Left lung (tissue), 10 donors: ENCODE data around the gene TMOD4. TPM values are rescaled to one million over a fixed set of nuclear protein-coding genes. Genes with fewer than 3 reads are reported as not detected.
"Not testable (repeated sequence)": the region's sequence is repeated elsewhere in the genome, so short reads cannot be mapped to it uniquely, and the experiment has no call there.

Source experiments
- ATAC-seq: fragments of 200-7000 bp; cut with Tn5 transposase; one replicate; pipeline ENCODE4 v1.9.1; 2020; ENCODE audit warnings: moderate library complexity
- DNase-seq, 4 donors: peaks; one replicate each; pipeline ENCODE4 v3.0.0-alpha.2; 2013 to 2020
- H3K27ac ChIP-seq, 2 donors: fragments of 200-600 bp; sonication (generic) in 1 of 2; one replicate each; pipeline versions ENCODE4 v1.5.0 to v1.8.0; 2020 to 2021
- H3K27me3 ChIP-seq, 2 donors: fragments of 200-600 bp; sonication (generic) in 1 of 2; one replicate each; pipeline versions ENCODE4 v1.5.0 to v1.8.0; 2020 to 2021
- H3K36me3 ChIP-seq, 2 donors: fragments of 200-600 bp; sonication (generic) in 1 of 2; one replicate each; pipeline versions ENCODE4 v1.5.0 to v1.8.0; 2020 to 2021
- H3K4me1 ChIP-seq, 2 donors: fragments of 200-600 bp; one replicate each; pipeline ENCODE4 v1.8.0; 2021
- H3K4me3 ChIP-seq, 2 donors: fragments of 200-600 bp; sonication (generic) in 1 of 2; one replicate each; pipeline versions ENCODE4 v1.5.0 to v1.8.0; 2020 to 2021; ENCODE audit warnings: mild to moderate bottlenecking in 1 of 2
- H3K9me3 ChIP-seq, 2 donors: fragments of 200-600 bp; sonication (generic) in 1 of 2; one replicate each; pipeline versions ENCODE4 v1.5.0 to v1.8.0; 2020 to 2021
- CTCF ChIP-seq, 2 donors: fragments of 200-600 bp; sonication (generic) in 1 of 2; IDR thresholded peaks; one replicate each; pipeline versions ENCODE4 v1.5.0 to v1.8.0; 2021; ENCODE audit warnings: antibody characterized with exemption in 2 of 2
- intact Hi-C, 2 donors: fragments of 100-400 bp; cut with DNase I; formaldehyde crosslinking; loops; one replicate each; pipeline versions ENCODE4 v1.11.2 to v1.14.2; 2022
- polyA plus RNA-seq, 6 donors: library from polyadenylated mRNA; unstranded; fragments of 120-200 nt; gene quantifications; one replicate each; pipeline ENCODE4 v1.2.1, GENCODE V29; 2013; ENCODE audit not compliant: insufficient read length in 6 of 6
- total RNA-seq, 2 donors: library from RNA; stranded (reverse); fragmentation: NEBNext Ultra II Directional; extraction: Animal tissue kit (Norgen Biotek cat#: 25700); gene quantifications; one replicate each; pipeline ENCODE4 v1.2.1, GENCODE V29; 2021
- donor health status: DM: no; HTN: yes; CAD: no.
- donor health status: DM: no; HTN: no; CAD: no.

The TMOD4 gene
- total and polyA plus RNA-seq, 8 donors, result 0.97 to 2.4 (median 1.5) TPM; not detected in 1

- H3K4me3 ChIP-seq, result no peak overlapping the region
- ATAC-seq (no peak), DNase-seq (no peak)
- intact Hi-C loops, result no loop called here
- H3K9me3 ChIP-seq, result no peaks in the 10 kb centered on the region
- H3K27me3 ChIP-seq, result no peaks in the 10 kb centered on the region
- no peaks in the 10 kb centered on the region for H3K4me1 ChIP-seq
- no peak for TF ChIP-seq CTCF (IDR thresholded peaks at IDR 0.05)
- H3K36me3 ChIP-seq, result peaks cover 0 to 71% of the 10 kb centered on the region in 2 donors
- H3K27ac ChIP-seq, result no peak overlapping the region
These were observed 35.0 kb upstream of the TMOD4 start for GRCh38 chr1:151210830-151211229.

- H3K36me3 ChIP-seq, result peaks cover 0 to 63% of the 10 kb centered on the region in 2 donors
- ATAC-seq, H3K4me3 ChIP-seq, intact Hi-C loops, DNase-seq, H3K9me3 ChIP-seq, H3K27ac ChIP-seq, H3K27me3 ChIP-seq: not testable (repeated sequence)
- peaks cover 0 to 28% of the 10 kb centered on the region in 2 donors for H3K4me1 ChIP-seq
These were observed 29.7 kb upstream of the TMOD4 start for GRCh38 chr1:151205381-151205965.

GRCh38 chr1:151199873-151200581, 24.2 kb upstream of the TMOD4 start:
- peak overlapping the region; percentile 67 to 71 for H3K4me3 ChIP-seq
- DNase-seq (peak in 1 of 4 donors; percentile 36), ATAC-seq (peak; percentile 4)
- TF ChIP-seq CTCF (IDR thresholded peaks at IDR 0.05), result no peak
- peaks cover 3 to 49% of the 10 kb centered on the region in 2 donors for H3K4me1 ChIP-seq
- no peaks in the 10 kb centered on the region for H3K9me3 ChIP-seq
- H3K36me3 ChIP-seq, result peaks cover 0 to 20% of the 10 kb centered on the region in 2 donors
- H3K27ac ChIP-seq, result peak overlapping the region; percentile 87 to 95
- no peaks in the 10 kb centered on the region for H3K27me3 ChIP-seq
- intact Hi-C loops, result loop anchor here in 1 of 2 donors (10.0 kb wide), 1 partner anchor 55 kb away; the partner anchor contains the start of gene PSMD4

- intact Hi-C loops, result loop anchor here in 1 of 2 donors (10.0 kb wide), 1 partner anchor 56 kb away; the partner anchor contains the start of gene PSMD4
- peaks cover 3 to 45% of the 10 kb centered on the region in 2 donors for H3K4me1 ChIP-seq
- H3K27ac ChIP-seq, result peak within 1 kb of the TSS; percentile 87 to 95
- peaks cover 0 to 13% of the 10 kb centered on the region in 2 donors for H3K36me3 ChIP-seq
- DNase-seq (peak; percentile 97 to 99 (median 98)), ATAC-seq (peak; percentile 83)
- H3K4me3 ChIP-seq, result peak within 1 kb of the TSS; percentile 67 to 71
- no peaks in the 10 kb centered on the region for H3K27me3 ChIP-seq
- H3K9me3 ChIP-seq, result no peaks in the 10 kb centered on the region
- no peak for TF ChIP-seq CTCF (IDR thresholded peaks at IDR 0.05)
These were observed 22.7 kb upstream of the TMOD4 start, which contains the start of gene PIP5K1A for GRCh38 chr1:151198254-151199127. PIP5K1A (plus strand) TSS chr1:151198552; CDS start chr1:151198997, 445 bp downstream.

- ATAC-seq (peak; percentile 0), DNase-seq (no peak)
- Histone ChIP-seq H3K4me1 (peaks cover 3 to 44% of the 10 kb centered on the region in 2 donors), H3K9me3 (no peaks in the 10 kb centered on the region), H3K36me3 (peaks cover 0 to 6% of the 10 kb centered on the region in 2 donors), H3K4me3 (peak overlapping the region; percentile 67 to 71), H3K27ac (peak overlapping the region; percentile 87 to 95), H3K27me3 (no peaks in the 10 kb centered on the region)
- intact Hi-C loops, result loop anchor here in 1 of 2 donors (10.0 kb wide), 1 partner anchor 57 kb away; the partner anchor contains the start of gene PSMD4
- no peak for TF ChIP-seq CTCF (IDR thresholded peaks at IDR 0.05)
These were observed 22.1 kb upstream of the TMOD4 start for GRCh38 chr1:151197863-151198253.
